NOMO-1 (cell line): ENCODE results near the gene TMEM38B.
"Not testable (repeated sequence)": the region's sequence is repeated elsewhere in the genome, so short reads cannot be mapped to it uniquely, and the experiment has no call there.

Source experiments
- DNase-seq, 2 experiments: peaks; one replicate each; lab custom pipeline; 2025; ENCODE audit not compliant: unreplicated experiment in 2 of 2; lab: John Stamatoyannopoulos, UW

Gene TMEM38B

DNA sequence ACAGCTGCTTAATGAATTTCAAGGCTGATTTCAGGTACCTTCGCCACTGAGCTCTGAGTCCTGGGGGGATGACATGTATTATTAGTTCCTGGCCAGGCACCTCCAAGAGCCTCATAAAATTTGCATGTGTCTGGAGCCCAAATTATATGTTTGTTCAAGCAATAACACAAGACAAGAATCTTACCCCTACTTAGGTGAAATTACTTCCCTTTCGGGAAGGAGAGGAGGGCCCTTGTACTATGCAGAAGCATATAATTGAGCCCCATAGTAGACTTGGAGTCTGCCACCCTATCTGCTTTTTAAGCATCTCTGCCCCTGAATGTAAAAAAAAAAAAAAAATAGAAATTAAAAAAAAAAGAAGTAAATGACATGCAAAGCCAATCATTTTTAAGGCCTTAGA is 13.0 kb upstream of the TMEM38B start:
- no peak for DNase-seq

DNA sequence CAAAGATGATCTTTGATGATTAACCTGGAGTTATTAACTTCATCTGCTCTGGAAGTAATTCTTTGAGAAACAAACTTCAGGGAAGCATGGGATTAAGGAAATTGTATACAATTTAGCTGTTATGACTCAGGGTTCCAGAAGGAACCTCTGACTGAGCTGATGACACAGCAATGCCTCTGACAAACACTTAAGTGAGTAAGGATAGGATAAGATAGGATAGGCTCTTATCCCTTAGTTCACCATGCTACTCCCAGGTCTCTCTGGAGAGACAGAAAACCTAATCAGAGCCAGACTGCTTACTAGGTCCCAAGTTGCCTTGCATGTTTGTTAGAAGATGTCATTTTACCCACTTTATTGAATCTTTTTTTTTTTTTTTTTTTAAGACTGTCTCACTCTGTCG is 12.6 kb upstream of the TMEM38B start:
- no peak for DNase-seq

DNA sequence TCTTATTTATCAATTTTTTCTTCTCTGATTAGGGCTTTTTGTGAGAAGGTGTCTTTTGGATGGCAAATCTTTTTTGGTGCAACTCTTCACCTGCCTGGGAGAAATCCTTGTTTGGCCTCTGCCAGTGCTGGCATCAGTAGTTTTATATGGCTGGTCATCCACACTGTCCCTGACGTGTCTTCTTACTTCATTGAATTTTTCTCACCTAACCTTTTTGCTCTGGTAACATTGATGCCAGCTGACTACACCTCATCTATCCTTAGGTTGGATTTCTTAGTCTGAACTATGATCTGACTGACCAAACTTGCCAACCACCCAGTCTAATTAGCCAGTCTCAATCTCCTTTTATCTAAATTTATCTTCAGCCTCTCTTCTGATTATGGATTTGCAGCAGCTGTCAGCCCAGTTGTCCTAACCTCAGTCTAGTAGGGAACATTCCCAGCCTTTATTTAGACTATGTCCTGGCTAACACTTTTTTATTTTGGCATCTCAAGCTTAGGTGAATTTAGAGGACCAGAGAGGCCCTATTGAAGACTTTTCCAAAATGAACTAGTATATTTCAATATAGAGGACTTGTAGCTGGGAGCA is 10.6 kb upstream of the TMEM38B start:
- DNase-seq: no peak

DNA sequence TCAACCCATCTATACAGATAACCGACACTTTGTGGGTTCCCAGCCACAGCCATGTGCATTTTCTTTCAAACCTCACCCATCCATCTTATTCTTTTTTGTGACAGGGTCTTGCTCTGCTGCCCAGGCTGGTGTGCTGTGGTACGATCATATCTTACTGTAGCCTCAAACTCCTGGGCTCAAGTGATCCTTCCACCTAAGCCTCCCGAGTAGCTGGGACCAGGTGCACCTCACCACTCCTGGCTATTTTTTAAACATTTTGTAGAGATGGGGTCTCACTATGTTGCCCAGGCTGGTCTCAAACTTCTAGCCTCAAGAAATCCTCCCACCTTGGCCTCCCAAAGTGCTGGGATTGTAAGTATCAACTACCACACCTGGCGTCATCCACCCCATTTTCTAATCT is 7.4 kb upstream of the TMEM38B start:
- no peak for DNase-seq

DNA sequence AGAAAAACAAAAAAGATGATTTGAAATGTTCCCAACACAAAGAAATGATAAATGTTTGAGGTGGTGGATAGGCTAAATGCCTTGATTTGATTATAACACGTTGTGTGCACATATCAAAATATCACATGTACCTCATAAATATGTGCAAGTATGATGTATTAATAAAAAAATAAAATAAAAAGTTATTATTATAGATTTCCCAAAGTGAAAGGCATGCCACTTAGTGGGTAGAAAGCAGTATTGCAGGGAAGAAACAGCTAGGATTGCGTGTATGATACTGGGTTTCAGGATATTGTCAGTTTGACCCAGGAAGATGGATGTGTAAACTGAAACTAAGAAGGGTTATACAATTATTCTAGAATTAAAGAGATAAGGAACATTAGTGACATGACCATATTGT is 3.6 kb upstream of the TMEM38B start:
- no peak for DNase-seq

DNA sequence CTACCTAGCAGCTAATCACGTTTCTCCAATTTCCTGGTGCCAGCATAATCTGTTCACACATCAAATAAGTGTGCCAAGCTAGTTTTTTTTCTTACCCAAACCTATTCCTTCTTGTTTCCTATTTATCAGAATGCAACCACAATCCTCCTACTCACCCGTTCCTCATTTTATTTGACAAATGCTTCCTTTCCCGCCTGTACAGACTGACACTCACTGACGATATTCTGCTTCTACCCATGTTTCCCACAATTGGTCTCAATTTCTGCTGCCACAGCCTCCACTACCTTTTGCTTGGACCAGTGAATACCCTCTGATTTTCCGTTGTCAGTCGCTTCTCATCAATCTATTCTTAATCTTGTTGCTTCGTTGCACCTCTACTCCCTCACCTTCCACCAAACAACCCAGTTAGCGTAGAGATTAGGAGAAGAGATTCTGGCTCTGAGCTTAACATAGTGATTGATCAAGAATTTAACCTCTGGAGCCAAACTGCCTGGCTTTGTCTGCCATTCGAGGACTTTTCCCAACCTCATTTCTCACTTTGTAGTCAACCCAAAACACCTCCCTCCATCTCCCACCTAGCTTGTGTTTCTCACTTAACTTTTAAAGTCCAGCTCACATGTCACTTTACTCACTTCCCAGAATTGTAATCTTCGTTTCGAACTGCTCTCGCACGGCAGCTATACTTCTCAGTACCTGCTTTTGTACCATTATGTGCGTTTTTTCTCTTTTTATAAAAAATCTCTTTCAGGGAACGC is 729 bp upstream of the TMEM38B start:
- DNase-seq: peak; percentile 53 to 70

DNA sequence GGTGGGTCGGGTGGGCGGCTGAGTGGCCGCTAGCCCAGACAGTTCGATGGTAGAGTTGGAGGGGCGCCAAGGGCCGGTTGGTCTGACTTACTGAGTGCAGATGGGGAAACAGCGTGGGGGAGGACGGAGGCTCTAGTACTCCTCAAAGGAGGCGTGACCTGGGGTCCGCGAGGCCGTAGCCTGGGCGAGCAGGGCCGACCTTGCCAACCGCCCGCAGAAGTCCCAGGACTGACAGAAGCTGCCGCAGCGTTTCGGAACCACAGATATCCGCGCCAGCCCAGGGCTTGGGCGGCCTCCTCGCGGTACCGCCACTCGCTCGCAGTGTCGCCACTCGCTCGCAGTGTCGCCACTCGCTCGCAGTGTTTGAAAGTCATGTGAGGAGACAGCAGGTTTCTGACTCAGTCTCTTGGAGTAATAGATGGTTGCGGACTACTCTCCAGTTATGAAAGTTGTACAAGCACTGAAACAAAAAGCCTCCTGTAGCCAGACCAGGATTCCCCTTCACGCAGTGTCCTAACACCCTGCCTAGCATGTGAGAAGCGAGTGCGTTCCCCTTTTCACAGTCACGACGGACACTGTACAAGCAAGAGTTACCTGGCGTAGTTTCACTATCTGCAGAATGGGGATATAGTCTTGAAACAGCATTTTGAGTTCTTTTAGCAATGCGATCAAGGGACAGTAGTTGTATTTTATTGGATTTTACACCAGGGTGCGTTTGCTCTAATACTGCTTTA is 674 bp downstream of the TMEM38B start:
- peak; percentile 72 to 86 for DNase-seq

DNA sequence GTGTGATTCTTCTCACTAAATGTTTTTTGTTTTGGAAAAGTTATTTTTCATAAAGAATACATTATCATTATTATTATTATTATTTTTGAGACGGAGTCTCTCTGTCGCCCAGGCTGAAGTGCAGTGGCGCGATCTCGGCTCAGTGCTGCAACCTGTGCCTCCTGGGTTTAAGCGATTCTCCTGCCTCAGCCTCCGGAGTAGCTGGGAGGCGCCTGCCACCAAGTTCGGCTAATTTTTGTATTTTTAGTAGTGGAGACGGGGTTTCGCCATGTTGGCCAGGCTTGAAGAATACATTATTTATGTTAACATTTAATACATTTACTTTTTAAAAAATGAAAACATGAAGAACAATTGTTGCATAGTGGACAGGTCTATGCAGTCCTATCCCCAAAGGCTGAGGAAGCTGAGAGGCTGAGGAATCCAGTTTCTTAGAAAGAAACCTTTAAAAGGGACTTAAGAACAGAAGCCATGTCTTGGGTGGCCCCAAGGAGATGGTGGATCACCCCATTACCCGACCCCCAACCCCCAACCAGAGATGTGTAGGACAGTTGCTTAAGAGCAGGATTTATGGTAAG is 2.0 kb downstream of the TMEM38B start:
- no peak for DNase-seq

DNA sequence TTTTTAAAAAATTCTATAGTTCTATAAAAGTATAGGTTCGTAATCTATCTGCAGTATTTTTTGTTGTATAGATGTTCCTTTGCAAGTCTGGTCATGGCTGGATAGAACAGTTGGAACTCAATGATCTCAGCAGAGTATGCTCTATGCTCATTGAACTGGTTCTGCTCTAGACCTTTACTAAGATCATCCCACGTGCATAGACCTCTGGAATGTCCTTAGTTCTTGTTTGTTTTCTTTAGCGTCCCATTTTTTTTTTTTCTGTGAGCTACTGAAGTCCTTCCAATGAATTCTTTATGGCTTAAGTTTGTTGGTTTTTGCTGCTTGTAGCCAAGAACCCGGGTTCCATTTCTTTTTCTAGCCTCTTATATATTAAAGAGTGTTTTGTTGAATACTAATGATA is 3.5 kb downstream of the TMEM38B start:
- no peak for DNase-seq

DNA sequence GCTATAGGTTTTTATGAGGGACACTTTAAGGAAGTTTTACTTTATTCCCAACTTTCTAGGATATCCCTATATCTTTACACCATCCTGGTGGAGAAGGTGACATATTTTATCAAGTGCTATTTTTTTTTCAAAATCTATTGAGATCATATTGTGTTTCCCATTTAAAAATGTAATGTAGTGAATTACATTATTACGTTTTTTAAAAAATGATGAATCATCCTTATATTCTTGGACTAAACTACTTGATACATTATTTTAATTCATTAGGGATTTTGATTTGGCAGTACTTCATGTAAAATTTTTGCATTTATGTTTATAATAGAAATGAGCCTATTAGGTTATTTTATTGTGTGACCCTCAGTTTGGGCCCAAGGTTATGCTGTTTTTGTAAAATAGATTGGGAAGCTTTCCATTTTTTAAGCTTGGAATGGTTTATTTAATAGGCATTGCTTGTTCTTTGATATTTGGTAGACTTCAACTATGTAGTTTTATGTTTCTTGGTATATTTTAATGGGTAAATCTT is 4.1 kb downstream of the TMEM38B start:
- DNase-seq: no peak

DNA sequence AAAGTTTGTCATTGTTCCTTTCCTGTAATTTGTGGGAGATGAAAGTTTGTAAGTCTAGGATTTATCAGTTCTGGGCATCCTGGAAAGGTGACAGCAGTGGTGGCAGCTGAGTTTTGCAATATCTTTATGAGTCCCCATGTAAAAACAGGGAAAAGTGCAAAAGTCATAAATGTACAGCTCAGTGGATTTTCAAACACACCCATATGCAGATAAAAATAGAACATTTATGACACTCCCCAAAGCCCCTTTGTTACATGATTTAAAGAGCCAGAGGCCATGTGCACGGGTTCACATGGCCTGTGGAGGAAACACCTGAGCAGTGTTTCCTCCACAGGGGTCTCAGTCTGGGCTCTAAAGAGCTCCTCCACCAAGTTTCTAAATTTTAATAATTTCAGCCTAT is 6.3 kb downstream of the TMEM38B start:
- DNase-seq: no peak

DNA sequence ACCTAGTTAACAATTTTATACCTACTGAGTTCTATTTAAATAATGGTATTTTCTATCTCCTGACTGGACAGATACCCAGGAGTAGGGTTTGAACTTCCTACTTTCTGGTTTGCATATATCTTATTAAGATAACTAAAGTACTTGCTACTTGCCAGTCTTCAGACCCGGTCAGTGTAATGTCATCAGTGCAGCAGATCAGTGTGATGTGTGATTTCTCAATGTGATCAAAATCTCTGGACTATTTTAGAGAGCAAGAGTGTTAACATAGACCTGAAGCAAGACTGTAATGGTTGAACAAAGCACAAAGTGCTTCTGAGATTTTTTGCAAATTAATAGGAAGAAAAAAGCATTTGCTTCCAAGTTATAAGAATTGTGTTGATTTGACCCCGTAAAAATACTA is 6.8 kb downstream of the TMEM38B start:
- DNase-seq: no peak

DNA sequence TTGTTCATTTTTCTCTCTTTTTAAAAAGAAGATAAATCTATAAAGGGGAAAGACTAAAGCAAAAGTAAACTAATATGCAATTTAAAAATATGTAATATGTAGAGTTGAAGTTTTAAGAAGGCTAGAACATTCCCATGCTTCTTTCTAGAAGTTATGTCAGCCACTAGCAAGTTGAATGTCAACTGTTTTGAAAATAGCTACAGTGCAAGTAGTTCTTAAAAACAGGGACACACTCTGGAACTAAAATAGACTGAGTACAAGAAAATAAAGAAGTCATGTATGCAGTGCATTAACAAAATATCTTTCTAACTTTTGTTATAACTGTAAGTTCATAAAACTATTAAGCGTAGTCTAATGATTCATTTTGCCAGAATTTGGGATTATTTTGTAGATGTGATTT is 7.9 kb downstream of the TMEM38B start:
- DNase-seq: no peak

DNA sequence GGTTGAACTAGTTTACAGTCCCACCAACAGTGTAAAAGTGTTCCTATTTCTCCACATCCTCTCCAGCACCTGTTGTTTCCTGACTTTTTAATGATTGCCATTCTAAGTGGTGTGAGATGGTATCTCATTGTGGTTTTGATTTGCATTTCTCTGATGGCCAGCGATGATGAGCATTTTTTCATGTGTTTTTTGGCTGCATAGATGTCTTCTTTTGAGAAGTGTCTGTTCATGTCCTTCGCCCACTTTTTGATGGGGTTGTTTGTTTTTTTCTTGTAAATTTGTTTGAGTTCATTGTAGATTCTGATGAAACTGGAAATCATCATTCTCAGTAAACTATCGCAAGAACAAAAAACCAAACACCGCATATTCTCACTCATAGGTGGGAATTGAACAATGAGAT is 9.3 kb downstream of the TMEM38B start:
- not testable (repeated sequence) for DNase-seq

DNA sequence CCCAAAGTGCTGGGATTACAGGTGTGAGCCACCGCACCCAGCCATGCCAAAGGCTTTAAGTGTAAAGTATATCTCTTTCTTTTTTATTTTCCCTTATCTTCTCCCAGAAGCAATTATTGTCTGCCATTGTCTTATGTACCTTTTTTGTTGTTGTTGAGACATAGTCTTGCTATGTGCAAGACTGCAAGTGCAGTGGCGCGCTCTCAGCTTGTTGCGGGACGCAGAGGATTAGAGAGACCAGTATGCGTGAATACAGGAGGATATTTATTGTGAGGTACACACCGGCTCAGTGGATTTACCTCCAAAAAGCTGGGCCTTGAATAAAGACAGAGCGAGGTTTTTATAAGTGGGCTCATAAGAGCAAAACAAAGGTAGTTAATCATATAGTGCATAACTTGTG is 11.8 kb downstream of the TMEM38B start:
- DNase-seq: no peak

DNA sequence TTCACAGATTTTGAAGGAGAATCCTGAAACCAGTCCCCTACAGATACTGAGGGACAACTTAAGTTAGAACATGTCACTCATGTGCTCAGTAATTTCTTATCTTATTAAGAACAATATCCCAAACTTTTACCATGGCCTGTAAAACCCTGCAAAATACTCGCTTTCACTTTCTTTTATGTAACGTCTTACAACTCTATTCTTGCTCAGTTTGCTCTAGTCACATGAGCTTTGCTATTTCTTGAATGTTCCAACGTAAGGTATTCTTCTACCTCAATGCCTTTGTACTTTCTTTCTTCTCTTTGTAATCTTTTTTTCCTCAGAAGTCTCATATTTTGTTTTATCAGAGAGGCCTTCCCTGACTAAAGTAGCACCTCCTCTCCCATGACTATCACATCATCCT is 14.1 kb downstream of the TMEM38B start:
- DNase-seq: no peak

DNA sequence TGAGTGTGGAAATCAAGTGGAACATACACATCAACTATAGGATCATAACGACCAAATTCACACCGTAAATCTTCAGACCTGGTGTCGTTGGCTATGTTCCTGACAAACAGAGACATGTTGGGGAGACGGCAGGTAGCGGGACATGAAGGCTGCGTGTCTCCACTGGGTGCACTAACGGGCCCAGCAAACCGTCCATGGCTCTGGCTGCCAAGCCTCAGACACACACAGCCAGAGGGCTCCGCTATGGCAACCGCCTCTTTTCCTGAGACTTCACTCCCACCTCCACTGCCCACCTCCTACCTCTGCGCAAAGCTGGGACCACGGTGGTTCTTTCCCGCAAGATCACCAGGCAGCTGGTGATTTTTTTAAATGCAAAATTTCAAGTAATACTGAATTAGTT is 16.3 kb downstream of the TMEM38B start:
- DNase-seq: no peak

DNA sequence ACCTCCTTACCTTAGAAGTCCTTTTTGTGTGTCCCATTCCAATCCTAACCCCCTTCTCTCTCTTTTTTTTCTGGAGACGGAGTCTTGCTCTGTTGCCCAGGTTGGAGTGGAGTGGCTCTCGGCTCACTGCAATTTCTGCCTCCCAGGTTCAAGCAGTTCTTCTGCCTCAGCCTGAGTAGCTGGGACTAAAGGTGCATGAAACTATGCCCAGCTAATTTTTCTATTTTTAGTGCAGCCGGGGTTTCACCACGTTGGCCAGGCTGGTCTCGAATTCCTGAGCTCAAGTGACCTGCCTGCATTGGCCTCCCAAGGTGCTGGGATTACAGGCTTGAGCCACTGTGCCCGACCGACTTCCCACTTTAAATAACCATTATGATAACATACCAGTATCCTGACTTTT is 17.5 kb downstream of the TMEM38B start:
- no peak for DNase-seq

DNA sequence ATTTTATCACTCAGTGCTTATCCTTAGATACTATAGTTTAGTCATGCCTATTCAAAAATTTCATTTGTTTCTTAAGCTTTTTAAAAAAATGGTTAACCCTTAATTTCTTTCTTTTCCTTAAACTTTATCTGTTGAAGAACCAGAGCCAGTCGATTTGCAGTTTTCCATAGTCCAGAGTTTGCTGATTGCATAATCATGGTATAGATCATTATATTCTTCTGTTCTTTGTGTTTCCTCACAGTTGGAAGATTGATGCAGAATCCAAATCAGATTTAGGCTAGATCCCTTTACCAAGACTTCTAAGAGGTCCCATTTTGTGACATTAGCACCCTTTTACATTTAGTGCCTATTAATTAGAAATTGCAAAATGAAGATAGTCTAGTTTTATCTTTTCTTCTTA is 18.0 kb downstream of the TMEM38B start:
- DNase-seq: no peak

DNA sequence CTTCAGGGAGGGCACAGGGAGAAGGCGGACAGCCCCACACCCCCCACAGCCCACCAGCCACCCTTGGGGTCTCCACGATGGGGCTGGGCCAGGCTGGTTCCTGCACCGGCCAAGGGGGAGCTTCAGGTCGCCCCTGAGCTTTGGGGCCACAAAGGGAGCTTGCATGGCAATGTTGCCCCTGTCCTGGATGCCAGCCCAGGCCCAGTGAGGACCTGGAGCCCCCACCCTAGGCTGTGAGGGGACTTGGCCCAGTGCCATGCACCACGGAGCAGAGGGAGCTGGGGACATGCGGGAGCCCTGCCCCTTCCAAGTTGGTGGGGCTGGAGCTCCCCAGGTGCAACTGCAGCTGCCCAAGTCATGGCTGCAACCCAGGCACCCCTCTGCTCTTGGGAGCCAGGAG is 18.4 kb downstream of the TMEM38B start:
- no peak for DNase-seq

DNA sequence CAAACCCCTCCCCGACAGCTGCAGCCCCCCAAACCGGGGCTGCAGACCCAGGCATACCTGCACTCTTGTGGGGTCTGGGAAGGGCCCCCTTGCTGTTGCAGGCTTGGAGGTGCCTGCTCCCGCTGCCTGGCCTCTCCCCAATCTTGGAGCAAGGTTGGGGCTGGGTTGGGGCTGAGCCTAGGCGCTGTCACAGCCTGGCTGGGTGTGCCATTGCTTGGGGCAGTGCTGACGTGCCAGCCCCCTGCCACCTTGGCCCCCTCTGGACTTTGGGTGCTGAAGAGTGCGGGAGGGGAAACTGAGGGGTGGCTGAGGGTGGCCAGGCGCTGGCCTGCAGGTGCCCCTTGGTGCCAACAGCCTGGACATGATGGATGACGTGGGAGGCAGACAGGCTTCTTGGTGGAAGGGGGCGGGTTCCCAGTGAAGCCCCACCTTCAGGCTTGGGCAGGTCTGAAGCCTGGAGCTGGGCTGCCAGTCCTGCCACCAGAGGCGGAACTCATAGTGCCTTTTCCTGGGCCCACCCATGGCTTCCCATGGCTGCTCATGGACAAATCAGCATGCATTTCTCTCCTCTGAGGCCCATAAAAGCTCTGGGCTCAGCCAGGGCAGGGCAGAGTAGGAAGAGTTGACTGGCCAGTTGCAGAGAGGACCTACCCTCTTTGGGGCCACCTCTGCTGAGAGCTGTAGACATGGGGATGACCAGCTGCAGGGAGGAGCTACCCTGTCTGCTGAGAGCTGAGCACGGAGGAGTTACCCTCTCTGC is 19.1 kb downstream of the TMEM38B start:
- DNase-seq: no peak
